HCT116 (cell line): ENCODE results near the gene PRR3.

Experiments
- CEBPB ChIP-seq: IDR thresholded peaks from 2 replicates; pipeline ENCODE4 v1.6.1; 2012; ENCODE audit warnings: low read depth
- CTCF ChIP-seq, 3 experiments: fragments of 200-600 bp in 1 of 3; sonication (generic) in 1 of 3; IDR thresholded peaks in 2 of 3; conservative IDR thresholded peaks in 1 of 3; 2 replicates each; pipeline ENCODE4 v1.5.1; 2012 to 2017; ENCODE audit warnings: low read depth in 2 of 3, low read length in 2 of 3, antibody characterized with exemption in 1 of 3, borderline replicate concordance in 1 of 3, control low read depth in 1 of 3, mild to moderate bottlenecking in 1 of 3, mixed read lengths in 1 of 3, mixed run types in 1 of 3, moderate library complexity in 1 of 3; ENCODE audit not compliant: insufficient read depth in 1 of 3
- EZH2 ChIP-seq: fragments of 200-600 bp; sonication (generic); IDR thresholded peaks from 2 replicates; pipeline ENCODE4 v1.6.1; 2017; ENCODE audit warnings: antibody characterized with exemption, mixed run types
- JUND ChIP-seq: IDR thresholded peaks from 2 replicates; pipeline ENCODE4 v1.6.1; 2012
- POLR2A ChIP-seq: IDR thresholded peaks from 2 replicates; pipeline ENCODE4 v1.7.0; 2011; ENCODE audit warnings: borderline replicate concordance; ENCODE audit not compliant: insufficient read depth, insufficient read length; ENCODE audit errors: extremely low read depth
- POLR2AphosphoS5 ChIP-seq: IDR thresholded peaks from 2 replicates; pipeline ENCODE4 v1.6.1; 2011; ENCODE audit warnings: mild to moderate bottlenecking, low read depth, low read length, moderate library complexity
- TCF7L2 ChIP-seq: IDR thresholded peaks from 2 replicates; pipeline ENCODE4 v1.7.0; 2011; ENCODE audit warnings: borderline replicate concordance, inconsistent platforms; ENCODE audit not compliant: insufficient read depth, insufficient read length; ENCODE audit errors: extremely low read depth
- ZNF274 ChIP-seq: fragments of 200-500 bp; sonication (Bioruptor generic); IDR thresholded peaks from 2 replicates; pipeline ENCODE4 v1.6.1; 2014; ENCODE audit warnings: mild to moderate bottlenecking, low read depth, low read length, inconsistent platforms
- TF ChIP-seq, protein P1 (sequence below): IDR thresholded peaks from 2 replicates; pipeline ENCODE4 v1.6.1; 2012

DNA sequence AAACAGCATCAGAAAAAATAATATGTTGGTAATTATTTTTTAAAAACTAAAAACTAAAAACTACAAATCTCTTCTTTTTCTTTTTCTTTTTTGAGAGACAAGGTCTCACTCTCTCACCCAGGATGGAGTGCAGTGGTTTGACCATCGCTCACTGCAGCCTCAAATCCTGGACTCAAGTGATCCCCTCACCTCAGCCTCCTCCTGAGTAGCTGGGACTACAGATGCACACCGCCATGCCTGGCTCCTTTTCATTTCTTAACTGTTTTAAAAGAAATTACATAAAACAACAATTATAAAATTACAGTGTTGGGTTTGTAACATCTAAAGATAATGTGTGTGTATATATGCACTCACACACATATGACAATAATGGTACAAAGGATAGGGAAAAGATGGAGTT is 43.6 kb upstream of the PRR3 start:
- no peak for TF ChIP-seq POLR2A
- no peak for TF ChIP-seq ZNF274
- no peak for TF ChIP-seq POLR2AphosphoS5
- no peak for TF ChIP-seq CTCF (IDR thresholded peaks at IDR 0.05 in 2 of 3, conservative IDR thresholded peaks at IDR 0.05 in 1 of 3; ENCODE audit: borderline replicate concordance in 1 of 3, insufficient read depth in 1 of 3, low read depth in 2 of 3, low read length in 2 of 3)
- no peak for TF ChIP-seq JUND
- no peak for TF ChIP-seq CEBPB
- TF ChIP-seq, protein P1, sequence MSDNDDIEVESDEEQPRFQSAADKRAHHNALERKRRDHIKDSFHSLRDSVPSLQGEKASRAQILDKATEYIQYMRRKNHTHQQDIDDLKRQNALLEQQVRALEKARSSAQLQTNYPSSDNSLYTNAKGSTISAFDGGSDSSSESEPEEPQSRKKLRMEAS, result no peak
- TF ChIP-seq TCF7L2, result no peak
- TF ChIP-seq EZH2, result no peak
